ENCODE measurements around the gene NTPCR.

DNA sequence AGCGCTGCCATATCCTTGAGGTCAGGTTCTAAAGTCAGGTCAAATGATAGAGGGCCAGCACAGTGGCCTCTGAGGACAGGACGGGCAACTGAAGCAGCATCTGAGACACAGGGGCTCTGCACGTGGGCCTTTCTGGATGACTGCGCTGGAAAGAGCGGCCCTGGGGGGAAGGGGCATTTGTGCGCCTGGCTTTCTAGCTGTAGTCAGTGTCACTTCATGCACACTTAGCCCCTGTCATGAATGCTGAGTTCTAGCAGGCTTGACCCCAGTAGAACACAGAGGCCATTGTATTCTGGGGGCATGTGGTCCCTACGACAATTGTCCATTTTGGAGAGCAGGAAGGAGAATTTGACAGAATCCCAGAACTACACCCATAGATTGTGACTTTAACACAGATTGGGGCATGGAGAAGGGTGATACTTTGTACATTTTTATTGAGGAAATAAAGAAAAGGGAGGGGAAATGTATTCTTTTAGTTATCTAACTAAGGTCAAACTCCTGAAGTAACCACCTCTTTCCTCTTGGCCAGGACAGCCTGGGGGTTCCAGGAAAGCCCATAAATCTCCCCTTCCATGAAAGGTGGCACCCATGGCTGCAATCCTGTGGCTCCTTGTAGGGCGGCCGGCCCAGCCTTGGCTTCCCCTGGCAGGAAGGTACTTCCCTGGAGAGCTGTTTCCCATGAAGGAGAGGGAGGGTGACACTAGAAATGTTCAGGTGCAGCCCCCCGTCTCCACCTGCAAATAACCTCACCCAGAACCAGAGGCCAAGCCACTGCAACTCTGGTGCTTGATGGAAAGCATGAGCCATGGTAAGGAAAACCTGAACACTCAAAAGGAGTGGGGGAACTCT, 34.4 kb downstream of the NTPCR start:
- TF ChIP-seq, protein P1, sequence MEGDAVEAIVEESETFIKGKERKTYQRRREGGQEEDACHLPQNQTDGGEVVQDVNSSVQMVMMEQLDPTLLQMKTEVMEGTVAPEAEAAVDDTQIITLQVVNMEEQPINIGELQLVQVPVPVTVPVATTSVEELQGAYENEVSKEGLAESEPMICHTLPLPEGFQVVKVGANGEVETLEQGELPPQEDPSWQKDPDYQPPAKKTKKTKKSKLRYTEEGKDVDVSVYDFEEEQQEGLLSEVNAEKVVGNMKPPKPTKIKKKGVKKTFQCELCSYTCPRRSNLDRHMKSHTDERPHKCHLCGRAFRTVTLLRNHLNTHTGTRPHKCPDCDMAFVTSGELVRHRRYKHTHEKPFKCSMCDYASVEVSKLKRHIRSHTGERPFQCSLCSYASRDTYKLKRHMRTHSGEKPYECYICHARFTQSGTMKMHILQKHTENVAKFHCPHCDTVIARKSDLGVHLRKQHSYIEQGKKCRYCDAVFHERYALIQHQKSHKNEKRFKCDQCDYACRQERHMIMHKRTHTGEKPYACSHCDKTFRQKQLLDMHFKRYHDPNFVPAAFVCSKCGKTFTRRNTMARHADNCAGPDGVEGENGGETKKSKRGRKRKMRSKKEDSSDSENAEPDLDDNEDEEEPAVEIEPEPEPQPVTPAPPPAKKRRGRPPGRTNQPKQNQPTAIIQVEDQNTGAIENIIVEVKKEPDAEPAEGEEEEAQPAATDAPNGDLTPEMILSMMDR (IDR thresholded peaks at IDR 0.05; ENCODE audit: insufficient read depth, low read depth, low read length), result no peak
- TF ChIP-seq EZH2 (IDR thresholded peaks at IDR 0.05; ENCODE audit: insufficient read depth, low read length), result no peak
